Retinal pigment epithelial cell (primary cell): Measurements from ENCODE around the gene SSH2.

ENCODE experiments used
- DNase-seq: peaks from one replicate; pipeline ENCODE4 v3.0.0-alpha.2; 2010; ENCODE audit warnings: low read depth
- H3K4me3 ChIP-seq: 2 replicates; pipeline ENCODE4 v1.5.1; 2011; ENCODE audit warnings: mild to moderate bottlenecking, low read length, control low read depth, moderate library complexity
- CTCF ChIP-seq: conservative IDR thresholded peaks from 2 replicates; pipeline ENCODE4 v1.5.1; 2011; ENCODE audit warnings: low read depth, low read length, control low read depth, inconsistent platforms

The SSH2 gene

GRCh38 chr17:29820425-29820824 is 109.6 kb downstream of the SSH2 start:
- no peak overlapping the region for H3K4me3 ChIP-seq
- no peak for TF ChIP-seq CTCF
- DNase-seq, result no peak

GRCh38 chr17:29807520-29808361 is 122.3 kb downstream of the SSH2 start:
- peak; percentile 82 for TF ChIP-seq CTCF
- DNase-seq, result peak; percentile 8
- H3K4me3 ChIP-seq, result no peak overlapping the region

- H3K4me3 ChIP-seq, result no peak overlapping the region
- no peak for TF ChIP-seq CTCF
Observed at GRCh38 chr17:29802246-29802645, 127.8 kb downstream of the SSH2 start.

GRCh38 chr17:29800457-29800856 is 129.6 kb downstream of the SSH2 start:
- H3K4me3 ChIP-seq, result no peak overlapping the region
- no peak for TF ChIP-seq CTCF
- DNase-seq, result no peak

More at GRCh38 chr17:29802246-29802645, 127.8 kb downstream of the SSH2 start:
- no peak for DNase-seq

GRCh38 chr17:29796652-29797051 is 133.4 kb downstream of the SSH2 start:
- DNase-seq, result no peak
- no peak for TF ChIP-seq CTCF
- H3K4me3 ChIP-seq, result no peak overlapping the region

GRCh38 chr17:29793501-29793900 is 136.5 kb downstream of the SSH2 start:
- no peak overlapping the region for H3K4me3 ChIP-seq
- DNase-seq, result no peak
- no peak for TF ChIP-seq CTCF

- TF ChIP-seq CTCF, result no peak
- H3K4me3 ChIP-seq, result no peak overlapping the region
- DNase-seq, result no peak
Observed at GRCh38 chr17:29791336-29792080, 138.5 kb downstream of the SSH2 start.
